ENCODE results near the gene DPAGT1.

The DPAGT1 gene

GRCh38 chr11:119088406-119088805, 13.2 kb downstream of the DPAGT1 start:
- TF ChIP-seq, protein P1, sequence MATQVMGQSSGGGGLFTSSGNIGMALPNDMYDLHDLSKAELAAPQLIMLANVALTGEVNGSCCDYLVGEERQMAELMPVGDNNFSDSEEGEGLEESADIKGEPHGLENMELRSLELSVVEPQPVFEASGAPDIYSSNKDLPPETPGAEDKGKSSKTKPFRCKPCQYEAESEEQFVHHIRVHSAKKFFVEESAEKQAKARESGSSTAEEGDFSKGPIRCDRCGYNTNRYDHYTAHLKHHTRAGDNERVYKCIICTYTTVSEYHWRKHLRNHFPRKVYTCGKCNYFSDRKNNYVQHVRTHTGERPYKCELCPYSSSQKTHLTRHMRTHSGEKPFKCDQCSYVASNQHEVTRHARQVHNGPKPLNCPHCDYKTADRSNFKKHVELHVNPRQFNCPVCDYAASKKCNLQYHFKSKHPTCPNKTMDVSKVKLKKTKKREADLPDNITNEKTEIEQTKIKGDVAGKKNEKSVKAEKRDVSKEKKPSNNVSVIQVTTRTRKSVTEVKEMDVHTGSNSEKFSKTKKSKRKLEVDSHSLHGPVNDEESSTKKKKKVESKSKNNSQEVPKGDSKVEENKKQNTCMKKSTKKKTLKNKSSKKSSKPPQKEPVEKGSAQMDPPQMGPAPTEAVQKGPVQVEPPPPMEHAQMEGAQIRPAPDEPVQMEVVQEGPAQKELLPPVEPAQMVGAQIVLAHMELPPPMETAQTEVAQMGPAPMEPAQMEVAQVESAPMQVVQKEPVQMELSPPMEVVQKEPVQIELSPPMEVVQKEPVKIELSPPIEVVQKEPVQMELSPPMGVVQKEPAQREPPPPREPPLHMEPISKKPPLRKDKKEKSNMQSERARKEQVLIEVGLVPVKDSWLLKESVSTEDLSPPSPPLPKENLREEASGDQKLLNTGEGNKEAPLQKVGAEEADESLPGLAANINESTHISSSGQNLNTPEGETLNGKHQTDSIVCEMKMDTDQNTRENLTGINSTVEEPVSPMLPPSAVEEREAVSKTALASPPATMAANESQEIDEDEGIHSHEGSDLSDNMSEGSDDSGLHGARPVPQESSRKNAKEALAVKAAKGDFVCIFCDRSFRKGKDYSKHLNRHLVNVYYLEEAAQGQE (IDR thresholded peaks at IDR 0.05; ENCODE audit: insufficient read depth in 1 of 2, low read depth in 2 of 2, low read length in 2 of 2), result no peak
- TF ChIP-seq TAF1 (IDR thresholded peaks at IDR 0.05; ENCODE audit: borderline replicate concordance, insufficient read depth, low read length), result no peak

GRCh38 chr11:119087747-119088241, 13.9 kb downstream of the DPAGT1 start:
- TF ChIP-seq FOXP2 (optimal IDR thresholded peaks at IDR 0.05; ENCODE audit: borderline replicate concordance, extremely low read depth, extremely low read length, insufficient read depth) (no peak), TAF1 (IDR thresholded peaks at IDR 0.05; ENCODE audit: borderline replicate concordance, insufficient read depth, low read length) (no peak), POLR2AphosphoS5 (IDR thresholded peaks at IDR 0.05; ENCODE audit: low read depth, low read length) (no peak)
- TF ChIP-seq, protein P1 (IDR thresholded peaks at IDR 0.05; ENCODE audit: insufficient read depth in 1 of 2, low read depth in 2 of 2, low read length in 2 of 2), result no peak

- no peak for TF ChIP-seq SIN3A (IDR thresholded peaks at IDR 0.05; ENCODE audit: borderline replicate concordance, insufficient read depth, low read length)
- TF ChIP-seq, protein P1 (IDR thresholded peaks at IDR 0.05; ENCODE audit: insufficient read depth in 1 of 2, low read depth in 2 of 2, low read length in 2 of 2), result no peak
- TF ChIP-seq FOXP2 (optimal IDR thresholded peaks at IDR 0.05; ENCODE audit: borderline replicate concordance, extremely low read depth, extremely low read length, insufficient read depth), result no peak
- no peak for TF ChIP-seq POLR2AphosphoS5 (IDR thresholded peaks at IDR 0.05; ENCODE audit: low read depth, low read length)
- TF ChIP-seq TAF1 (IDR thresholded peaks at IDR 0.05; ENCODE audit: borderline replicate concordance, insufficient read depth, low read length), result no peak
These were observed 14.5 kb downstream of the DPAGT1 start for GRCh38 chr11:119087123-119087522.

GRCh38 chr11:119085437-119085847, 16.2 kb downstream of the DPAGT1 start:
- no peak for TF ChIP-seq POLR2AphosphoS5 (IDR thresholded peaks at IDR 0.05; ENCODE audit: low read depth, low read length)
- TF ChIP-seq FOXP2 (optimal IDR thresholded peaks at IDR 0.05; ENCODE audit: borderline replicate concordance, extremely low read depth, extremely low read length, insufficient read depth), result no peak
- TF ChIP-seq TAF1 (IDR thresholded peaks at IDR 0.05; ENCODE audit: borderline replicate concordance, insufficient read depth, low read length), result no peak
- TF ChIP-seq, protein P1 (IDR thresholded peaks at IDR 0.05; ENCODE audit: insufficient read depth in 1 of 2, low read depth in 2 of 2, low read length in 2 of 2), result no peak
- TF ChIP-seq SIN3A (IDR thresholded peaks at IDR 0.05; ENCODE audit: borderline replicate concordance, insufficient read depth, low read length), result no peak
